Activated CD8-positive, alpha-beta memory T cell treated with anti-CD3 and anti-CD28 coated beads, Interleukin-2, amount 10 ng/mL, durations not matched to agents 7 days and 5 days (primary cell): ENCODE measurements around the gene HHATL. TPM values are rescaled to one million over a fixed set of nuclear protein-coding genes. Genes with fewer than 3 reads are reported as not detected.
"Not testable (repeated sequence)": the region's sequence is repeated elsewhere in the genome, so short reads cannot be mapped to it uniquely, and the experiment has no call there.

Source experiments
- ATAC-seq: fragments of 150-1000 bp; cut with Tn5 transposase; one replicate; pipeline ENCODE4 v1.10.0; 2021; ENCODE audit warnings: moderate library complexity
- CTCF ChIA-PET: fragments of 350-600 bp; sonication (Branson Sonifier 250); formaldehyde crosslinking; loops from one replicate; lab custom pipeline; 2021; ENCODE audit warnings: antibody characterized with exemption; lab: Charles Lee
- DNase-seq: peaks from one replicate; pipeline ENCODE4 v3.0.0-alpha.2; 2020
- H3K27ac Mint-ChIP-seq: one replicate; pipeline ENCODE4 v1.8.0; 2021; ENCODE audit warnings: mild to moderate bottlenecking, mixed read lengths
- H3K27me3 Mint-ChIP-seq: one replicate; pipeline ENCODE4 v1.8.0; 2021; ENCODE audit warnings: mixed read lengths
- H3K36me3 Mint-ChIP-seq: one replicate; pipeline ENCODE4 v1.8.0; 2021; ENCODE audit warnings: mild to moderate bottlenecking, mixed read lengths
- H3K4me1 Mint-ChIP-seq: one replicate; pipeline ENCODE4 v1.8.0; 2021; ENCODE audit warnings: mixed read lengths
- H3K4me3 Mint-ChIP-seq: one replicate; pipeline ENCODE4 v1.8.0; 2021; ENCODE audit warnings: mild to moderate bottlenecking, moderate library complexity, mixed read lengths
- H3K9me3 Mint-ChIP-seq: one replicate; pipeline ENCODE4 v1.8.0; 2022; ENCODE audit warnings: low read depth, mixed read lengths
- total RNA-seq, 2 experiments: library from RNA; stranded (reverse); gene quantifications; one replicate each; pipeline ENCODE4 v1.2.3, GENCODE V29; 2021

Gene HHATL
- total RNA-seq, 2 experiments from 2014 or later = not detected

DNA sequence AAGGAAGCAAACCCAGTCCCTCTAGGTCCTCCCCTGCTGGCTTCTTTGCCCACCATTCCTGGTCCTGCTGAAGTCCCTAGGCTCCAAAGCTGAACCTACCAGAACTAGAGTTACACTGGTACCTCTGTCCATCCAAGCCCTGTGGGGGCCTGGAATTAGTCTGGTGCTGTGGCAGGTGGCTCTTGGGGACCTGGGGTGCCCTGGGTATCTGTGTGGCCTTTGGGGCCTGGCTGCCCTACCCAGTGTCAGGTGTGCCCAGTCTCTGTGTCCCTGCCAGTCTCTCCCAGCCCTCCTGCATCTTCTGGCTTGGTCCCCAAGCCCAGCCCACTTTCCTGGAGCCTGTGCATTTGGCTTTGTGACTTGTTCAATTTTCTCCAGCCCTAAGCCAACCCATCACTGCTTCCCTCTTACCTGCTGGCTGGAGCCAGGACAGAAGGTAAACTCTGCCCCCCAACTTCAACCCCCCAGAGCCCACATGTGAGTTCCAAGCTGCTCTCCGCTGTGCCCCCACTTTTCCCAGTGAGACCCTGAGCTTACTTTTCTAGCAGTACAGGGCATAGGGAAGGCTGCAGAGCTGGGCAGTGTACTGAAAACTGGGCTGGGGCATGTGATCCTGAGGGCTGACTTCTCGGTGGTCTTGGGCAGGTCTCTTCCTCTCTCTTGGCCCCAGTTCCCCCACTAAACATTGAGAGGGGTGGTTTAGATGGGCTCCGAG is 28.3 kb upstream of the HHATL start:
- Mint-ChIP-seq H3K4me3 (no peak overlapping the region), H3K36me3 (no peaks in the 10 kb centered on the region), H3K4me1 (no peaks in the 10 kb centered on the region), H3K9me3 (no peaks in the 10 kb centered on the region), H3K27me3 (peaks cover 11% of the 10 kb centered on the region), H3K27ac (no peak overlapping the region)
- no peak for DNase-seq
- ATAC-seq = no peak
- CTCF ChIA-PET = no interaction called here

DNA sequence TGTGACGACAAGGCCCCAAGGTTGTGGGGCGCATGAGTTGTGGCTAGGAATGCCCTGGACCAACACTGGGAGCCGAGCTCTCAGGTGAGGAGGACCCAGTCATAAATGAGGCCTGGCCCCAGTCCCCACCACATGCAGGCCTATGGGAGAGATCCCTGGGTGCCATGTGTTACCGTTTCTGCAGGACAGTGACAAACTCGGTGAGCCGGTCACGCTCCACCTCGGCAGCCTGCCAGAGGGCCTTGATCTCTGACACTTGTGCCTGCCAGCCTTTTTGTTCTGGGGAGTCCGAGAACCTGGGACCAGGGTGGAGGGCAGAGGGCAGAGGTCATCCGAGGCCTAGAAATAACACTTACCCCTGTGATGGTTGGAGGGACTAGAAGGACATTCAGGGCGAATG is 27.7 kb upstream of the HHATL start:
- Mint-ChIP-seq H3K9me3 (no peaks in the 10 kb centered on the region), H3K4me3 (no peak overlapping the region), H3K27ac (no peak overlapping the region), H3K4me1 (no peaks in the 10 kb centered on the region), H3K27me3 (peaks cover 16% of the 10 kb centered on the region), H3K36me3 (no peaks in the 10 kb centered on the region)
- ATAC-seq (no peak), DNase-seq (no peak)
- CTCF ChIA-PET = no interaction called here

GRCh38 chr3:42729404-42730145 is 27.0 kb upstream of the HHATL start:
- peaks cover 16% of the 10 kb centered on the region for H3K27me3 Mint-ChIP-seq
- DNase-seq (no peak), ATAC-seq (no peak)
- no peaks in the 10 kb centered on the region for H3K36me3 Mint-ChIP-seq
- CTCF ChIA-PET = no interaction called here
- no peak overlapping the region for H3K27ac Mint-ChIP-seq
- H3K9me3 Mint-ChIP-seq = no peaks in the 10 kb centered on the region
- no peak overlapping the region for H3K4me3 Mint-ChIP-seq
- H3K4me1 Mint-ChIP-seq = no peaks in the 10 kb centered on the region

DNA sequence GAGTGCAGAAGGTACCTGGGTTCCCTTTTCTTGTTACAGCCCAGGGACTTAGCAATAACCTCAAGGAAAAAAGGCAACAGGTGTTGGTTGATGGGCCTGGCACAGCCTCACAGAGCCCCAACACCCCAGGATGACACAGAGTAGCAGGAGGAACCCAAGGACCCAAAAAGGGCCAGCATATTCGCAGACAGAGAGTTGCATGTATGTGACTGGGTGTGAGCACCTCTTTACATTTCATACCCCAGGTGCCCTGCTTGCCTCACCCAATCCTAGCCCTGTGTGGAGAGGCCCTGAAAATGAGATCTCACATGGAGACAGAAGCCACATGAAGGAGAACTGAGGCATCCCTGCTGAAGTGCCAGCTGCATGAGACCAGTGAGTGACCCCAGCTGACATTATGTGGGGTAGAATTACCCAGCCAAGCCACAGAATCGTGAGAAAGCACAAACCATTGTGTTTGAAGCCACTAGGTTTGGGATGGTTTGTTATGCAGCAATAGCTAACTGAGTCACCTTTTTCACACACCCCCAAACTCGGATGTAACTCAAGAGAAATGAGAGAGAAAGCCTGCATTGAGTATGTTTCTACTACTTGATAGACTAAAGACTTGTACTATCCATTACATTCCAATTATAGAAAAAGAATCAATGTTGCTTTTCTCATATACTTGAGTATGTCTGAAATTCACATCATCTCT is 26.2 kb upstream of the HHATL start:
- H3K4me1 Mint-ChIP-seq = no peaks in the 10 kb centered on the region
- no peaks in the 10 kb centered on the region for H3K36me3 Mint-ChIP-seq
- CTCF ChIA-PET = no interaction called here
- no peak for DNase-seq
- H3K27me3 Mint-ChIP-seq = peaks cover 19% of the 10 kb centered on the region
- no peak overlapping the region for H3K27ac Mint-ChIP-seq
- no peak overlapping the region for H3K4me3 Mint-ChIP-seq
- ATAC-seq = no peak
- no peaks in the 10 kb centered on the region for H3K9me3 Mint-ChIP-seq

GRCh38 chr3:42728056-42728455 is 25.5 kb upstream of the HHATL start:
- no peak for ATAC-seq
- CTCF ChIA-PET = no interaction called here
- Mint-ChIP-seq H3K4me1 (no peaks in the 10 kb centered on the region), H3K4me3 (no peak overlapping the region), H3K9me3 (no peaks in the 10 kb centered on the region), H3K27ac (no peak overlapping the region), H3K27me3 (peaks cover 21% of the 10 kb centered on the region), H3K36me3 (no peaks in the 10 kb centered on the region)
- DNase-seq = no peak

- no peak for DNase-seq
- H3K27ac Mint-ChIP-seq = no peak overlapping the region
- CTCF ChIA-PET = interaction anchor here (0.7 kb wide), 1 partner anchor 11 kb away, joined by 3 read pairs; no protein-coding TSS in a partner anchor
- no peaks in the 10 kb centered on the region for H3K4me1 Mint-ChIP-seq
- peaks cover 33% of the 10 kb centered on the region for H3K27me3 Mint-ChIP-seq
- H3K9me3 Mint-ChIP-seq = no peaks in the 10 kb centered on the region
- no peaks in the 10 kb centered on the region for H3K36me3 Mint-ChIP-seq
- no peak overlapping the region for H3K4me3 Mint-ChIP-seq
- no peak for ATAC-seq
These were observed 22.9 kb upstream of the HHATL start for GRCh38 chr3:42725454-42725853.

DNA sequence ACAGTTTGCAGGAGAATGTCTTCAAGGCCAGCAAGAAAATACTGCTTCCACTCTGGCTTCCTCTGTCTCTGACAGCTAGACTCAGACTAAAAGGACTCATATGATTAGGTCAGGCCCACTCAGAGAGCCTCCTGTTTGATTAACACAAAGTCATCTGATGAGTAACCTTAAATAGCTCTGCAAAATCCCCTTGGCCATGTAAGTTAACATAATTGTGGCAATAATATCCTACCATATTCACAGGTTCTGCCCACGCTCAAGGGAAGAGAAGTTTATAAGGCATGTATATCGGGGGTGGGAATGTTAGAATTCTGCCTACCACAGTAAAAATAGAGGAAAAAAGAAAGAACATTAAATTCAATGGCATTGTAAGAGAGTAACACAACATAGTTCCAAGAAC is 20.6 kb upstream of the HHATL start:
- Mint-ChIP-seq H3K4me1 (no peaks in the 10 kb centered on the region), H3K9me3 (no peaks in the 10 kb centered on the region), H3K27ac (no peak overlapping the region), H3K4me3 (no peak overlapping the region), H3K27me3 (peaks cover 38% of the 10 kb centered on the region), H3K36me3 (no peaks in the 10 kb centered on the region)
- no peak for ATAC-seq
- no peak for DNase-seq
- CTCF ChIA-PET = no interaction called here

DNA sequence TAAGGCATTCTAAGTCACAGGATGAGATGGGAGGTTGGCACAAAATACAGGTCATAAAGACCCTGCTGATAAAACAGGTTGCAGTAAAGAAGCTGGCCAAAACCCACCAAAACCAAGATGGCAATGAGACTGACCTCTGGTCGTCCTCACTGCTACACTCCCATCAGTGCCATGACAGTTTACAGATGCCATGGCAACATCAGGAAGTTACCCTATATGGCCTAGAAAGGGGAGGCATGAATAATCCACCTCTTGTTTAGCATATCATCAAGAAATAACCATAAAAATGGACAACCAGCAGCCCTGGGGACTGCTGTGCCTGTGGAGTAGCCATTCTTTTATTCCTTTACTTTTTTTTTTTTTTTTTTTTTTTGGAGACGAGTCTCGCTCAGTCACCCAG is 19.8 kb upstream of the HHATL start:
- H3K9me3 Mint-ChIP-seq, ATAC-seq, DNase-seq, H3K27ac Mint-ChIP-seq, H3K4me3 Mint-ChIP-seq, H3K4me1 Mint-ChIP-seq, CTCF ChIA-PET, H3K36me3 Mint-ChIP-seq: not testable (repeated sequence)
- peaks cover 36% of the 10 kb centered on the region for H3K27me3 Mint-ChIP-seq

GRCh38 chr3:42721690-42722089 is 19.1 kb upstream of the HHATL start:
- DNase-seq = no peak
- H3K27me3 Mint-ChIP-seq = peaks cover 33% of the 10 kb centered on the region
- H3K36me3 Mint-ChIP-seq = no peaks in the 10 kb centered on the region
- no peaks in the 10 kb centered on the region for H3K9me3 Mint-ChIP-seq
- no peaks in the 10 kb centered on the region for H3K4me1 Mint-ChIP-seq
- no peak for ATAC-seq
- H3K27ac Mint-ChIP-seq = no peak overlapping the region
- H3K4me3 Mint-ChIP-seq = no peak overlapping the region
- CTCF ChIA-PET = no interaction called here

GRCh38 chr3:42720126-42720525 is 17.5 kb upstream of the HHATL start:
- H3K36me3 Mint-ChIP-seq = no peaks in the 10 kb centered on the region

DNA sequence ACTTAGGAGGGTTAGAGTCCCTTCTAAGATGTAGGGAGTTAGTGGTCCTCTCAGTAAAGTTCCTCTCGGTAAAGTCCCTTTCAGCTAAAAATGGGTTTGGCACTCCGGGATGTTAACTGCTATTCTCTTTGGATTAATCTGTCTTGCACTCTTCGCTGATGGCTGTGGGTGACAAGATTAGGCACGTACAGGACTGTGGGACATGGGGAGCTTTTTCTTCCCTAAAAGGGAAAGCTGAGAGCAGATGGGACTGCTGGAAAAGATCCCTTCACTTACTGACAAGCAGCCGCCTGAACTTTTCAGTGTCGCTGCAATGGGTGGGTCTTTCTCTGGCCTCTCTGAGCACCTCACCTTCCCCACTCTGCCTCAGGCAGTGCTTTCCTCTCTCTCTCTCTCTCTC is 16.4 kb upstream of the HHATL start:
- Mint-ChIP-seq H3K4me1 (no peaks in the 10 kb centered on the region), H3K27ac (no peak overlapping the region), H3K27me3 (peaks cover 22% of the 10 kb centered on the region), H3K9me3 (no peaks in the 10 kb centered on the region), H3K36me3 (no peaks in the 10 kb centered on the region), H3K4me3 (no peak overlapping the region)
- DNase-seq = peak; percentile 33
- no peak for ATAC-seq
- CTCF ChIA-PET = no interaction called here

More at GRCh38 chr3:42720126-42720525, 17.5 kb upstream of the HHATL start:
- ATAC-seq (no peak), DNase-seq (no peak)
- Mint-ChIP-seq H3K4me3 (no peak overlapping the region), H3K9me3 (no peaks in the 10 kb centered on the region), H3K27ac (no peak overlapping the region), H3K27me3 (peaks cover 25% of the 10 kb centered on the region), H3K4me1 (no peaks in the 10 kb centered on the region)
- CTCF ChIA-PET = no interaction called here

- H3K9me3 Mint-ChIP-seq = no peaks in the 10 kb centered on the region
- no peak overlapping the region for H3K27ac Mint-ChIP-seq
- no peak overlapping the region for H3K4me3 Mint-ChIP-seq
- DNase-seq = no peak
- ATAC-seq = no peak
- peaks cover 22% of the 10 kb centered on the region for H3K27me3 Mint-ChIP-seq
- CTCF ChIA-PET = no interaction called here
- H3K36me3 Mint-ChIP-seq = no peaks in the 10 kb centered on the region
- H3K4me1 Mint-ChIP-seq = no peaks in the 10 kb centered on the region
These were observed 15.7 kb upstream of the HHATL start for GRCh38 chr3:42718338-42718737.

DNA sequence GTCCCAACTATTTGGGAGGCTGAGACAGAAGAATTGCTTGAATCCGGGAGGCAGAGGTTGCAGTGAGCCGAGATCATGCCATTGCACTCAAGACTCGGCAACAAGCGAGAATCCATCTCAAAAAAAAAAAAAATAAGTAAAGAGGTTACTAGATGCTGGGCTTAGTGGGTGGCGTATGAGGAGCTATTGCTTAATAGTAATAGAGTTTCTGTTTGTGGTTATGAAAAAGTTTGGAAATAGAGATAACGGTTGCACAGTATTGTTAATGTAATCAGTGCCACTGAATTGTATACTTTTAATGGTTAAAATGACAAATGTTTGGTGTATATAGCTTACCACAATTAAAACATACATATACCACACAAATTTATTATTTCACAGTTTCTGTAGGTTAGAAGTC is 14.7 kb upstream of the HHATL start:
- Mint-ChIP-seq H3K36me3 (no peaks in the 10 kb centered on the region), H3K9me3 (no peaks in the 10 kb centered on the region), H3K27ac (no peak overlapping the region), H3K4me3 (no peak overlapping the region), H3K27me3 (peaks cover 18% of the 10 kb centered on the region), H3K4me1 (no peaks in the 10 kb centered on the region)
- ATAC-seq = no peak
- CTCF ChIA-PET = interaction anchor here (0.7 kb wide), 1 partner anchor 219 kb away, joined by 3 read pairs; no protein-coding TSS in a partner anchor
- DNase-seq = no peak
